Germinal center (tissue), 1 donor: ENCODE data around the gene KRT8.

ENCODE experiments used
- DNase-seq: peaks from one replicate; pipeline ENCODE4 v3.0.0; 2012; ENCODE audit warnings: mixed read lengths, low spot score

The KRT8 gene

DNA sequence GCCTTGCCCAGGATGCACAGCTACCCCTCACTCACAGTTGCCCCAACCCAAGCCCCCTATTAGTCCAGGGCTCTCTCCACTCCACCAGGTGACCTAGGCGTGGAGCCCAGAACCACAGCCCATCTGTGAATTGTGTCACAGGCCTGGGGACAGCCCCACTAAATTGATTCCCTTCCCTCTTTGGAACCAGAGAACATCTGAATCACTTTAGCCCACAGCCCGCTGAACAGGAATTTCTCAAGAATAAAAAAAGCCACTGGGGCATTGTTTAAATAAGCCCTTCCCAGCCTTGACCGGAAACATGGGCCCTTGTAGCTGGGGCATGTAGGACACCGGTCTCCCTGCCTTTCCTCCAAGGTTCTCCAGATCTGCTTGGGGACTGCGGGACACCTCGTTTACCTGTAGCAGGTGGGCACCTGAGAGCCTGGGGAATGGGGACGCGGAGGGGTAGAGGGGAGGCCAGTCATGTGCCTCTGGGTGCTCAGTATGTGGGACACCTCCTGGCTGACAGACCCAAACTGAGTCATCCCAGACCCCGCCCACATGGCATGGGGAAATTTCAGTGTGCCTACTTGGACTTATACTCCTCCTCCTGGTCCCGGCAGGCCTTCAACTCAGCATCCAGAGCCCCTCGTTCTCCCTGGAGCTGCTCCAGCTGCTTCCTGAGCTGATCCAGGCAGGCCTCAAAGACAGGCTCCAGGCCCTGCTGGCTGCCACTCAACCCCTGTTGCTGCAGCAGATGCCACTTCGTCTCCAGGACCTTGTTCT lies 57.4 kb downstream of the KRT8 start:
- no peak for DNase-seq
